ENCODE data around the gene ARMH3. TPM values are rescaled to one million over a fixed set of nuclear protein-coding genes. Genes with fewer than 3 reads are reported as not detected.

The ARMH3 gene
- total RNA-seq, 1 donor from 2014 or later = 48.1 TPM

GRCh38 chr10:102068216-102068615, 12.2 kb upstream of the ARMH3 start:
- no peak overlapping the region for H3K27ac Mint-ChIP-seq (ENCODE audit: unreplicated experiment)
- H3K4me1 Mint-ChIP-seq (ENCODE audit: low read depth, unreplicated experiment) = peaks cover 7% of the 10 kb centered on the region
- H3K27me3 Mint-ChIP-seq (ENCODE audit: unreplicated experiment) = peaks cover 6% of the 10 kb centered on the region
- H3K4me3 Mint-ChIP-seq (ENCODE audit: unreplicated experiment) = no peak overlapping the region
- DNase-seq = no peak
- peaks cover 7% of the 10 kb centered on the region for H3K9me3 Mint-ChIP-seq (ENCODE audit: unreplicated experiment)
- TF ChIP-seq CTCF (IDR thresholded peaks at IDR 0.05; ENCODE audit: partially characterized antibody, unreplicated experiment) = no peak
- no peaks in the 10 kb centered on the region for H3K36me3 Mint-ChIP-seq (ENCODE audit: unreplicated experiment)

DNA sequence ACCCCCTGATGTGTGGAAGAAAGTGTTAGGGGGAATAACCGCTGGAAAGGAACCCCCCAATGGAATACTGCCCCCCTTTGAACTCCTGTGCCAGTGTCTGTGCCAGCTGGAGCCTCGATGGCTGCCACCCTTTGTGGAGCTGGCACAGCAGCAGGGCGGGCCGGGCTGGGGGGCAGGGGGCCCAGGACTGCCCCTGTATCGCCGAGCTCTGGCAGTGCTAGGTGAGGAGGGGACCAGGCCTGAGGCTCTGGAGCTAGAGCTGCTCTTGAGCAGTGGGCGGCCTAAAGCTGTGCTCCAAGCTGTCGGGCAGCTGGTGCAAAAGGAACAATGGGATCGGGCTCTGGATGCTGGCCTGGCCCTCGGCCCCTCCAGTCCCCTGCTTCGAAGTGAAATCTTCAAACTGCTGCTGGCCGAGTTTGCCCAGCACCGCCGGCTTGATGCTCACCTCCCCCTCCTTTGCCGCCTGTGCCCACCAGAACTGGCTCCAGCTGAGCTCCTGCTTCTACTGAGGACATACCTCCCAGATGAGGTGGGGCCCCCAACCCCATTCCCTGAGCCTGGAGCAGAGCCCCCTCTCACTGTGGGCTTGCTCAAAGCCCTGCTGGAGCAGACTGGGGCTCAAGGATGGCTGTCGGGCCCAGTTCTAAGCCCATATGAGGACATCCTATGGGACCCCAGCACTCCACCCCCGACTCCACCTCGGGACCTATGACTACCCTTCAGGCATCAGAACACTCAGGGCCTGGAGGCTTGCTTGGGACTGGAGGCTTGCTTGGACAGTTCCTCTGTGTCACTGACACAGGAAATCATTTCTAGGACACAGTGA, 11.3 kb upstream of the ARMH3 start:
- Mint-ChIP-seq H3K27me3 (ENCODE audit: unreplicated experiment) (peaks cover 6% of the 10 kb centered on the region), H3K27ac (ENCODE audit: unreplicated experiment) (peak overlapping the region; percentile 48), H3K36me3 (ENCODE audit: unreplicated experiment) (no peaks in the 10 kb centered on the region), H3K4me3 (ENCODE audit: unreplicated experiment) (peak overlapping the region; percentile 61), H3K9me3 (ENCODE audit: unreplicated experiment) (peaks cover 7% of the 10 kb centered on the region), H3K4me1 (ENCODE audit: low read depth, unreplicated experiment) (peaks cover 7% of the 10 kb centered on the region)
- peak; percentile 43 for DNase-seq
- no peak for TF ChIP-seq CTCF (IDR thresholded peaks at IDR 0.05; ENCODE audit: partially characterized antibody, unreplicated experiment)

GRCh38 chr10:102066399-102067088, 10.6 kb upstream of the ARMH3 start:
- no peak for TF ChIP-seq CTCF (IDR thresholded peaks at IDR 0.05; ENCODE audit: partially characterized antibody, unreplicated experiment)
- H3K27ac Mint-ChIP-seq (ENCODE audit: unreplicated experiment) = peak overlapping the region; percentile 85

DNA sequence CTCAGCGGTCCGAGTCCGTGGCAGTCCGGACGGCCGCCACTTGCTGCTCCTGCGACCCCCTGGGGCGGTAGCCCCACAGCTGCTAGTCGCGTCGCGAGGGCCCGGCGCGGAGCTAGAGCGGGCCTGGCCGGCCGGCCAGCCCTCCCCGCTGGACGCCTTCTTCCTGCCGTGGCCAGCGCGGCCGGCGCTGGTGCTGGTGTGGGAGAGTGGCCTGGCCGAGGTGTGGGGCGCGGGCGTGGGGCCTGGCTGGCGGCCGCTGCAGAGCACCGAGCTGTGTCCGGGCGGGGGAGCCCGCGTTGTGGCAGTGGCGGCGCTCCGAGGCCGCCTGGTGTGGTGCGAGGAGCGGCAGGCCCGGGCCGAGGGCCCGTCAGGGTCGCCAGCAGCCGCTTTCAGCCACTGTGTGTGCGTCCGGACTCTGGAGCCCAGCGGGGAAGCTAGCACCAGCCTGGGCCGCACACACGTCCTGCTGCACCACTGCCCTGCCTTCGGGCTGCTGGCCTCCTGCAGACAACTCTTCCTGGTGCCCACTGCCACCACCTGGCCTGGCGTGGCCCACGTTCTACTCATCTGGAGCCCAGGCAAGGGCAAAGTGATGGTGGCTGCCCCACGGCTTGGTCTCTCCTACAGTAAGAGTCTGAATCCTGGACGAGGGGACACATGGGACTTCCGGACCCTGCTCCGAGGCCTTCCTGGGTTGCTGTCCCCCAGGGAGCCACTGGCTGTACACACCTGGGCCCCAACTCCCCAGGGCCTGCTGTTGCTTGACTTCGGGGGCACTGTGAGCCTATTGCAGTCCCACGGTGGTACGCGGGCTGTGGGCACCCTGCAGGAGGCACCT, 9.8 kb upstream of the ARMH3 start:
- Mint-ChIP-seq H3K9me3 (ENCODE audit: unreplicated experiment) (peaks cover 5% of the 10 kb centered on the region), H3K4me3 (ENCODE audit: unreplicated experiment) (peak overlapping the region; percentile 89), H3K27ac (ENCODE audit: unreplicated experiment) (peak overlapping the region; percentile 85), H3K27me3 (ENCODE audit: unreplicated experiment) (peaks cover 6% of the 10 kb centered on the region), H3K4me1 (ENCODE audit: low read depth, unreplicated experiment) (peaks cover 7% of the 10 kb centered on the region), H3K36me3 (ENCODE audit: unreplicated experiment) (no peaks in the 10 kb centered on the region)
- TF ChIP-seq CTCF (IDR thresholded peaks at IDR 0.05; ENCODE audit: partially characterized antibody, unreplicated experiment) = no peak
- DNase-seq = peak; percentile 60

More at GRCh38 chr10:102066399-102067088, 10.6 kb upstream of the ARMH3 start:
- H3K36me3 Mint-ChIP-seq (ENCODE audit: unreplicated experiment) = no peaks in the 10 kb centered on the region
- peak overlapping the region; percentile 89 for H3K4me3 Mint-ChIP-seq (ENCODE audit: unreplicated experiment)
- H3K27me3 Mint-ChIP-seq (ENCODE audit: unreplicated experiment) = peaks cover 6% of the 10 kb centered on the region
- peaks cover 7% of the 10 kb centered on the region for H3K4me1 Mint-ChIP-seq (ENCODE audit: low read depth, unreplicated experiment)
- DNase-seq = no peak
- H3K9me3 Mint-ChIP-seq (ENCODE audit: unreplicated experiment) = peaks cover 5% of the 10 kb centered on the region
